Smooth muscle cell of the brain vasculature (primary cell): ENCODE data around the gene CYP26B1.
"Not testable (repeated sequence)": the region's sequence is repeated elsewhere in the genome, so short reads cannot be mapped to it uniquely, and the experiment has no call there.

ENCODE experiments used
- DNase-seq: peaks from one replicate; pipeline ENCODE4 v3.0.0-alpha.2; 2012; ENCODE audit warnings: low read depth, low spot score

CYP26B1 gene

GRCh38 chr2:72111061-72111460, 36.6 kb downstream of the CYP26B1 start:
- DNase-seq = no peak

DNA sequence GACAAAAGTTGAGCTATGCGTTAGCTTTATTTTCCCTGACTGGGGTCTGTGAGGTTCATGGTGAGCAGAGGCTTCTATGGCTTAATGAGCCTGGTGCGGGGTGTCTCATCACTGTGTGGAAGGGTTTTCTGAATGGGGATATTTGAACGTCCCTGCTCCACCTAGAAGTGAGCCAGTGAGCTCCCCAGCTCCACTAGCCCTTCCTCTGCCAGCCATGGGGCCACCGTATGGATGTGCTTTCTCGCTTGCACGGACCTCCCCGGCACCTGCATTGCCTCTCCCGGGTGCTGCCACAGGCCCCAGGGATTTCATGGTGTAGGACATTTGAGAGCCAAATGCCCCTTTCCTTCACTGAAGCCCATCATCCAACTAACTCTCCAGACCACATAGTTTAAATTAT, 37.8 kb downstream of the CYP26B1 start:
- DNase-seq = no peak

DNA sequence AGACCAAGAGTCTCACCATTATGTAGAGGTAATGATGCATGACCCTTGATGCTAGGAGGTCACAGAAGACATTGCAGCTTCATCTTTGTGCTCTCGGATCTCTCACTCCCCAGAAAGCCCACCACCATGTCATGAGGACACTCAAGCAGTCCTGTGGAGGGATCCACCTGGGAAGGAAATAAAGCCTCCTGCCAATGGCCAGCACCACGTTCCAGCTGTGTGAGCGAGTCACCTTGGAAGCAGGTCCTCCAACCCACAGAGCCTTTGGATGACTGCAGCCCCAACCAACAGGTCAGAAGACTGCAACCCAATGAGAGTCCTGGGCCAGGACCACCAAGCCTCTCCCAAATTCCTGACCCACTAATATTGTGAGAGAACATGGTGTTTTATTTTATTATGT, 38.4 kb downstream of the CYP26B1 start:
- no peak for DNase-seq

DNA sequence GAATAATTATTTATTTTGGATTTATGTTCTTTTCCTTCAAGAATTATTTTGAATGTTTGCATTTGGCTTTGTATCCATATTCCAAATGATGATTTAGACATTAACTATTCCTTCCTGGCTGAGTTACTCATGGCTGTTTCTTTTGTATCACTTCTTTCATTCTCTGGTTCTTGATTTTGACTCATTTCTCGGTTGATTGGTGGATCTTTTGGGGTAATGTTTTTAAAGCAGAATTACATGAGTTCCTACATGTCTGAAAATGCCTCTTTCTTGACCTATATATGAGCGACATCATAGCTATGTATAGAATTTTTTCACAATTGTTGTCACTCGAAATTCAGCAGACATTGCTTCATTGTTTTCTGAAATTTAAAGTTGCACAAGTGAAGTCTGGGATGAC, 39.5 kb downstream of the CYP26B1 start:
- DNase-seq = no peak

GRCh38 chr2:72106978-72107377, 40.7 kb downstream of the CYP26B1 start:
- DNase-seq = no peak

GRCh38 chr2:72104821-72105588, 42.7 kb downstream of the CYP26B1 start:
- no peak for DNase-seq

GRCh38 chr2:72103690-72104089, 44.0 kb downstream of the CYP26B1 start:
- DNase-seq = no peak

GRCh38 chr2:72103161-72103560, 44.5 kb downstream of the CYP26B1 start:
- DNase-seq = no peak

GRCh38 chr2:72098935-72099334, 48.7 kb downstream of the CYP26B1 start:
- no peak for DNase-seq

DNA sequence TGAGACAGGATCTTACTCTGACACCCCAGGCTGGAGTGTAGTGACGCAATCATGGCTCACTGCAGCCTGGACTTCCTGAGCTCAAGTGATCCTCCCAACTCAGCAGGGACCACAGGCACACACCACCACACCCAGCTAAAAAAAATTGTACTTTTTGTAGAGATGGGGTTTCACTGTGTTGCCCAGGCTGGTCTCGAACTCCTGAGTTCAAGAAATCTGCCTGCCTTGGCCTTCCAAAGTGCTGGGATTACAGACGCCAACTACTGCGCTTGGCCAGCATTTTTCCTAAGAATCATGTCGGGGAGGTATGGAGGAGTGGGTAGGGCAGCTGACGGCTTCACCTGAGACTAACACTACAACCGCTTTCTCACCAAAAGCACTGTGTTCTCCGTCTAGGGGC, 50.4 kb downstream of the CYP26B1 start:
- no peak for DNase-seq

- DNase-seq = no peak
These were observed 51.5 kb downstream of the CYP26B1 start for GRCh38 chr2:72096181-72096580.

GRCh38 chr2:72095364-72095763, 52.3 kb downstream of the CYP26B1 start:
- DNase-seq = no peak

DNA sequence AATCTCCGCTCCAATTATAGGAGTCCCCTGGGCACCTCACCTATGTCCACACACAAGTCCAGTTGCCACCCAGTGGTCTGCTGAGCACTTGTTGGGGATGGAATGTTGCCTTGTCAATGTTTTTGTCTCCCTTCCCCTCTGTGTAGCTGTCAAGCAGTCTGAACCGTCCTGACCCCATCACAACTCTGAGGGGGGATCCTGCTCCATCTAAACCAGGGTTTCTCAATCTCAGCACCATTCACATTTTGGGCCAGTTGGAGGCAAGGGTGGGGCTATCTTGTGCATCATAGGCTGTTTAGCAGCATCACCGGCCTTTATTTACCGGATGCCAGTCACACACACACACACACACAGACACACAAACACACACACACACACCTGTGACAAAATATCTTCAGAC, 53.0 kb downstream of the CYP26B1 start:
- DNase-seq = no peak

- no peak for DNase-seq
These were observed 55.6 kb downstream of the CYP26B1 start for GRCh38 chr2:72092111-72092510.

GRCh38 chr2:72090781-72091482, 56.7 kb downstream of the CYP26B1 start:
- no peak for DNase-seq

GRCh38 chr2:72090271-72090720, 57.4 kb downstream of the CYP26B1 start:
- no peak for DNase-seq

DNA sequence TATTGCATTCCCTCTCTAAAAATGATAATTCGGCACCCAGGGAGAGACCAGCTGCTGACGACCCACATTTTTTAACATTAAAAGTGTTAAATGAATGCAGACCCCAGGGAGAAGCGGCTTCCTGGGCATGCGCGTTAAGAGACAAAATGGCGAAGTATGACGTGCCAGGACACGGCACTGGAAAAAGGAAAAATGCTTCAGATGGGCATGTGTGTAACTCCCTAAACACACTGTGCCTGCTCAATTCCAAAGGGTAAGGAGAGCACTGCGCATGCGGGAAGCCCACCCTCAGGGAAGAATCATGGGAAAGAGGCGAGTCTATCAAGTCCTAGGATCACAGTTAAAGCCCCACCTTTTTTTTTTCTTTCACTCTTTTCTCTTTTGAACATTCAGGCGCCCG, 58.1 kb downstream of the CYP26B1 start:
- DNase-seq = no peak

DNA sequence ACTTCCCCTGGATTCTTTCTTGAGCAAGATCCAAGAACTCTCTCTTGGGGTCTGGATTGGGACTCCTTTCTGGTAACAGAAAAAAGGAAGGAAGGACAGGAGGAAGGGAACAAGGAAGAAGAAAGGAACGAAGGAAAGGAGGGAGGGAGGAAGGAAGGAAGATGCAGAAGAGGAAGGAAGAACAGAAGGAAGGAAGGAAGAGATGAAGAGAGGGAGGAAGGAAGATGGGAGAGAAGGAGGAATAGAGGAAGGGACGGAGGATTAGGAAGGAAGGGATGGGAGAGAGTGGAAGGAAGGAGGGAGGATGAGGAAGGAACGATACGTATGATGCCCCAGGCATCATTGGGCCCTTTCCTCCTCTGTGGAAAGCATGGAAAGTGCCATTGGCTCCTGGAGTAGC, 58.6 kb downstream of the CYP26B1 start:
- no peak for DNase-seq

GRCh38 chr2:72086871-72087633, 60.6 kb downstream of the CYP26B1 start:
- DNase-seq = not testable (repeated sequence)

- DNase-seq = no peak
These were observed 62.1 kb downstream of the CYP26B1 start for GRCh38 chr2:72085513-72085912.

GRCh38 chr2:72085036-72085435, 62.6 kb downstream of the CYP26B1 start:
- no peak for DNase-seq

DNA sequence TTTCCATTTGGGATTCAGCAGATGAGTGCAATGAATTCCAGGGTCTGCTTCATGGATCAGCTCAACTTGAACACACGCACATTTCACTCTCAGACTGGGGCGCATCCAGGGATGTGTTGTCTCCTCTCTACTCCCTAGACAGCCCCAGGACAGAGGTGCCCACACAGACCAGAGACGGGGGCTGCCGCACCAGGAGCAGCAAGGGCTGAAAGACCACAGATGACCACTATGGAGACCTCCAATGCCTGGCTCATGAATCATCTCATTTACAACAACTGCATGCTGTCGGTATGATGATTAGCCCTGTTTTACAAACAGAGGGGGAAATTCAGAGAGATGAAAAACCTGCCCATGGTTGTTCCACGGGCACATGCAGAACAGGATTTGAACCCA, 63.1 kb downstream of the CYP26B1 start:
- no peak for DNase-seq
